ENCODE results near the gene KRT2.

GRCh38 chr12:52686756-52687487 is 34.9 kb upstream of the KRT2 start:
- TF ChIP-seq, protein P1, sequence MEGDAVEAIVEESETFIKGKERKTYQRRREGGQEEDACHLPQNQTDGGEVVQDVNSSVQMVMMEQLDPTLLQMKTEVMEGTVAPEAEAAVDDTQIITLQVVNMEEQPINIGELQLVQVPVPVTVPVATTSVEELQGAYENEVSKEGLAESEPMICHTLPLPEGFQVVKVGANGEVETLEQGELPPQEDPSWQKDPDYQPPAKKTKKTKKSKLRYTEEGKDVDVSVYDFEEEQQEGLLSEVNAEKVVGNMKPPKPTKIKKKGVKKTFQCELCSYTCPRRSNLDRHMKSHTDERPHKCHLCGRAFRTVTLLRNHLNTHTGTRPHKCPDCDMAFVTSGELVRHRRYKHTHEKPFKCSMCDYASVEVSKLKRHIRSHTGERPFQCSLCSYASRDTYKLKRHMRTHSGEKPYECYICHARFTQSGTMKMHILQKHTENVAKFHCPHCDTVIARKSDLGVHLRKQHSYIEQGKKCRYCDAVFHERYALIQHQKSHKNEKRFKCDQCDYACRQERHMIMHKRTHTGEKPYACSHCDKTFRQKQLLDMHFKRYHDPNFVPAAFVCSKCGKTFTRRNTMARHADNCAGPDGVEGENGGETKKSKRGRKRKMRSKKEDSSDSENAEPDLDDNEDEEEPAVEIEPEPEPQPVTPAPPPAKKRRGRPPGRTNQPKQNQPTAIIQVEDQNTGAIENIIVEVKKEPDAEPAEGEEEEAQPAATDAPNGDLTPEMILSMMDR (IDR thresholded peaks at IDR 0.05): no peak
- no peak for TF ChIP-seq RAD21 (conservative IDR thresholded peaks at IDR 0.05 in 1 of 2, IDR thresholded peaks at IDR 0.05 in 1 of 2)
- TF ChIP-seq MAZ (IDR thresholded peaks at IDR 0.05; ENCODE audit: borderline replicate concordance, low read depth, low read length): no peak
- TF ChIP-seq POLR2A (IDR thresholded peaks at IDR 0.05; ENCODE audit: low read length): no peak
- no peak for TF ChIP-seq HDAC2 (IDR thresholded peaks at IDR 0.05)
- no peak for TF ChIP-seq NR3C1 (IDR thresholded peaks at IDR 0.05)
